PC-3 (cell line): ENCODE data around the gene NT5DC1. TPM values are rescaled to one million over a fixed set of nuclear protein-coding genes. Genes with fewer than 3 reads are reported as not detected.

Source experiments
- ATAC-seq: fragments of 200-7000 bp; cut with Tn5 transposase; 2 replicates; pipeline ENCODE4 v1.9.1; 2020; ENCODE audit warnings: mild to moderate bottlenecking, moderate library complexity
- BruUV-seq: library from RNA; stranded (reverse); fragments of 400-500 nt; replicated peaks from 2 replicates; lab custom pipeline; 2021; lab: Mats Ljungman, UMichigan
- CTCF ChIA-PET: fragments of 300-600 bp; sonication (Branson Sonifier 250); formaldehyde crosslinking; loops from one replicate; lab custom pipeline; 2022; ENCODE audit warnings: antibody characterized with exemption; lab: Charles Lee
- POLR2A ChIA-PET: fragments of 300-600 bp; sonication (Branson Sonifier 250); formaldehyde crosslinking; loops from one replicate; lab custom pipeline; 2022; ENCODE audit warnings: antibody characterized with exemption; ENCODE audit not compliant: unreplicated experiment; lab: Charles Lee
- DNase-seq: peaks from one replicate; pipeline ENCODE4 v3.0.0-alpha.2; 2015
- H2AFZ ChIP-seq: fragments of 300-600 bp; sonication (generic); 2 replicates; pipeline ENCODE4 v1.6.0; 2016; ENCODE audit warnings: antibody characterized with exemption, low read length
- H3F3A ChIP-seq: fragments of 300-600 bp; sonication (generic); one replicate; pipeline ENCODE4 v1.6.0; 2017; ENCODE audit warnings: antibody characterized with exemption, low read length, control low read depth, mild to moderate bottlenecking; ENCODE audit not compliant: unreplicated experiment
- H3K27ac ChIP-seq: fragments of 300-600 bp; sonication (generic); 2 replicates; pipeline ENCODE4 v1.5.1; 2016; ENCODE audit warnings: mild to moderate bottlenecking, low read length
- H3K27me3 ChIP-seq: fragments of 300-600 bp; sonication (generic); 2 replicates; pipeline ENCODE4 v1.6.1; 2016; ENCODE audit warnings: low read length, mixed read lengths
- H3K36me3 ChIP-seq: fragments of 300-600 bp; sonication (generic); 2 replicates; pipeline ENCODE4 v1.6.1; 2016; ENCODE audit warnings: low read depth, mixed run types, low read length, mixed read lengths
- H3K4me1 ChIP-seq: fragments of 300-600 bp; sonication (generic); 2 replicates; pipeline ENCODE4 v1.5.1; 2016; ENCODE audit warnings: low read length; ENCODE audit not compliant: insufficient read depth
- H3K4me2 ChIP-seq: fragments of 300-600 bp; sonication (generic); 2 replicates; pipeline ENCODE4 v1.6.0; 2016; ENCODE audit warnings: low read length
- H3K4me3 ChIP-seq: fragments of 300-600 bp; sonication (generic); 2 replicates; pipeline ENCODE4 v1.5.1; 2016; ENCODE audit warnings: mild to moderate bottlenecking, low read length, mixed read lengths
- H3K79me2 ChIP-seq: fragments of 300-600 bp; sonication (generic); 2 replicates; pipeline ENCODE4 v1.6.1; 2017; ENCODE audit warnings: low read length, mixed read lengths
- H3K9ac ChIP-seq: fragments of 300-600 bp; sonication (generic); 2 replicates; pipeline ENCODE4 v1.6.0; 2016; ENCODE audit warnings: mild to moderate bottlenecking, low read length
- H3K9me2 ChIP-seq: fragments of 300-600 bp; sonication (generic); replicated peaks from 2 replicates; pipeline ENCODE4 v1.6.1; 2016; ENCODE audit warnings: mixed run types, low read length, mixed read lengths
- H3K9me3 ChIP-seq: fragments of 300-600 bp; sonication (generic); 2 replicates; pipeline ENCODE4 v1.6.1; 2016; ENCODE audit warnings: low read length, mixed read lengths
- H4K20me1 ChIP-seq: fragments of 300-600 bp; sonication (generic); 2 replicates; pipeline ENCODE4 v1.6.1; 2016; ENCODE audit warnings: low read length, mixed read lengths
- CTCF ChIP-seq: fragments of 300-600 bp; sonication (generic); conservative IDR thresholded peaks from 2 replicates; pipeline ENCODE4 v1.5.1; 2017; ENCODE audit warnings: antibody characterized with exemption, low read depth, mild to moderate bottlenecking, low read length
- EZH2 ChIP-seq: fragments of 300-600 bp; sonication (generic); IDR thresholded peaks from one replicate; pipeline ENCODE4 v1.6.1; 2017; ENCODE audit warnings: antibody characterized with exemption, mild to moderate bottlenecking, low read length; ENCODE audit not compliant: unreplicated experiment
- EZH2phosphoT487 ChIP-seq: fragments of 300-600 bp; sonication (generic); IDR thresholded peaks from 2 replicates; pipeline ENCODE4 v1.6.1; 2018; ENCODE audit warnings: mild to moderate bottlenecking, antibody characterized with exemption, low read length, borderline replicate concordance
- intact Hi-C: fragments of 100-400 bp; cut with micrococcal nuclease; formaldehyde crosslinking; loops from 2 replicates; pipeline ENCODE4 v1.9.0; 2023
- total RNA-seq: library from RNA; depleted of rRNA; stranded (reverse); fragments of >200 nt; gene quantifications from 2 replicates; pipeline ENCODE4 v1.2.3, GENCODE V29; 2014

NT5DC1 gene
- total RNA-seq, 1 experiment from 2014 or later: 11.3 TPM

GRCh38 chr6:116267836-116268588 is 167.4 kb downstream of the NT5DC1 start:
- intact Hi-C loops: loop anchor here (5.0 kb wide), 1 partner anchor 264 kb away; no protein-coding TSS in a partner anchor
- CTCF ChIA-PET: interaction anchor here (0.6 to 1.2 kb wide), 9 partner anchors 9 to 293 kb away, joined by 3 to 7 read pairs (median 4); partner anchors contain the start of genes CALHM4, DSE and FRK
- Histone ChIP-seq H3K27me3 (no peaks in the 10 kb centered on the region), H3K27ac (no peak overlapping the region), H3K9me3 (no peaks in the 10 kb centered on the region), H3K9me2 (no peaks in the 10 kb centered on the region), H3K79me2 (0 out of 2 replicates have a peak, but pooled peaks cover 4% of the 10 kb centered on the region), H3K9ac (no peak overlapping the region), H3K4me2 (no peak overlapping the region), H2AFZ (no peak overlapping the region), H3K4me1 (peaks cover 13% of the 10 kb centered on the region), H3K36me3 (no peaks in the 10 kb centered on the region), H3K4me3 (no peak overlapping the region), H3F3A (no peaks in the 10 kb centered on the region), H4K20me1 (no peaks in the 10 kb centered on the region)
- BruUV-seq: no TSS peak
- TF ChIP-seq EZH2phosphoT487 (no peak), EZH2 (no peak), CTCF (no peak)
- DNase-seq (peak; percentile 31), ATAC-seq (no peak)
- POLR2A ChIA-PET: no interaction called here

GRCh38 chr6:116268589-116269293 is 168.1 kb downstream of the NT5DC1 start:
- Histone ChIP-seq H3K4me3 (no peak overlapping the region), H3K27ac (no peak overlapping the region), H3K9me3 (no peaks in the 10 kb centered on the region), H3K4me2 (no peak overlapping the region), H4K20me1 (no peaks in the 10 kb centered on the region), H3K79me2 (0 out of 2 replicates have a peak, but pooled peaks cover 4% of the 10 kb centered on the region), H3K27me3 (no peaks in the 10 kb centered on the region), H3K9ac (no peak overlapping the region), H3K4me1 (peaks cover 13% of the 10 kb centered on the region), H3K9me2 (no peaks in the 10 kb centered on the region), H3F3A (no peaks in the 10 kb centered on the region), H3K36me3 (peaks cover 5% of the 10 kb centered on the region; the same call in 1 of the 2 replicates), H2AFZ (no peak overlapping the region)
- CTCF ChIA-PET: interaction anchor here (0.6 to 1.2 kb wide), 10 partner anchors 8 to 293 kb away, joined by 3 to 7 read pairs (median 4); partner anchors contain the start of genes CALHM4, DSE and FRK
- POLR2A ChIA-PET: interaction anchor here (0.6 kb wide), 1 partner anchor 13 kb away, joined by 4 read pairs; no protein-coding TSS in a partner anchor
- BruUV-seq: no TSS peak
- intact Hi-C loops: loop anchor here (5.0 kb wide), 1 partner anchor 264 kb away; no protein-coding TSS in a partner anchor
- no peak for TF ChIP-seq EZH2phosphoT487
- TF ChIP-seq CTCF: peak; percentile 88
- ATAC-seq (peak; percentile 51), DNase-seq (peak; percentile 85)
